GM12878 (cell line): ENCODE measurements around the gene DNAJC15. TPM values are rescaled to one million over a fixed set of nuclear protein-coding genes. Genes with fewer than 3 reads are reported as not detected.
A peak's percentile ranks its signal among the peaks of the same experiment; 100 is the strongest.

Experiments
- ATAC-seq: fragments of 200-7000 bp; cut with Tn5 transposase; 3 replicates; pipeline ENCODE4 v1.9.1; 2020; ENCODE audit warnings: mild to moderate bottlenecking, moderate library complexity
- BruUV-seq: library from RNA; stranded (reverse); fragments of 400-500 nt; replicated peaks from 2 replicates; lab custom pipeline; 2021; lab: Mats Ljungman, UMichigan
- CTCF ChIA-PET: fragments of 300-600 bp; sonication (Branson Sonifier 250); formaldehyde crosslinking; extraction: SDS; loops from one replicate; lab custom pipeline; 2021; ENCODE audit warnings: inconsistent platforms; lab: Yijun Ruan, JAX
- POLR2A ChIA-PET: fragments of 350-600 bp; formaldehyde crosslinking; extraction: SDS; loops from one replicate; lab custom pipeline; 2021; ENCODE audit warnings: inconsistent platforms; lab: Charles Lee
- RAD21 ChIA-PET: fragments of 300-600 bp; sonication (Branson Sonifier 250); formaldehyde crosslinking; loops from one replicate; lab custom pipeline; 2023; ENCODE audit warnings: antibody characterized with exemption; ENCODE audit not compliant: unreplicated experiment; lab: Charles Lee
- SMC1A ChIA-PET: fragments of 300-600 bp; sonication (Branson Sonifier 250); formaldehyde crosslinking; loops from one replicate; lab custom pipeline; 2023; ENCODE audit not compliant: unreplicated experiment, uncharacterized antibody; lab: Charles Lee
- DNase-seq: peaks from one replicate; pipeline ENCODE4 v3.0.0-alpha.2; 2011; ENCODE audit warnings: low read depth, low spot score
- FAIRE-seq: peaks from 3 replicates; lab custom pipeline; 2011; peaks lifted over from hg19 to GRCh38; lab: Jason Lieb, UNC
- H2AFZ ChIP-seq: 2 replicates; pipeline ENCODE4 v1.6.0; 2011; ENCODE audit warnings: low read depth, low read length, control low read depth; ENCODE audit not compliant: control insufficient read depth
- H3K27ac ChIP-seq: 2 replicates; pipeline ENCODE4 v1.5.1; 2011; ENCODE audit warnings: control low read depth; ENCODE audit not compliant: control insufficient read depth, insufficient read depth
- H3K27me3 ChIP-seq, 2 experiments: replicated peaks in 1 of 2; 2 replicates each; pipeline versions ENCODE4 v1.6.0 to v1.6.1; 2011; ENCODE audit warnings: low read length in 1 of 2; ENCODE audit not compliant: control insufficient read depth in 2 of 2, insufficient read depth in 2 of 2
- H3K36me3 ChIP-seq, 2 experiments: 2 replicates each; pipeline ENCODE4 v1.5.1; 2011; ENCODE audit warnings: low read length in 1 of 2; ENCODE audit not compliant: control insufficient read depth in 2 of 2, insufficient read depth in 2 of 2
- H3K4me1 ChIP-seq: 2 replicates; pipeline ENCODE4 v1.6.1; 2011; ENCODE audit warnings: mild to moderate bottlenecking, low read length, moderate library complexity, mixed read lengths; ENCODE audit not compliant: control insufficient read depth, insufficient read depth
- H3K4me2 ChIP-seq: 2 replicates; pipeline ENCODE4 v1.6.0; 2011; ENCODE audit warnings: control low read depth; ENCODE audit not compliant: control insufficient read depth, insufficient read depth
- H3K4me3 ChIP-seq: fragments of 200-600 bp; sonication (generic); 2 replicates; pipeline ENCODE4 v1.5.1; 2016
- H3K79me2 ChIP-seq: 2 replicates; pipeline ENCODE4 v1.6.0; 2011; ENCODE audit warnings: low read length; ENCODE audit not compliant: control insufficient read depth, insufficient read depth
- H3K9ac ChIP-seq: 2 replicates; pipeline ENCODE4 v1.8.0; 2011; ENCODE audit warnings: low read length, control low read depth, mixed read lengths; ENCODE audit not compliant: control insufficient read depth, insufficient read depth
- H3K9me3 ChIP-seq: replicated peaks from 3 replicates; pipeline ENCODE4 v1.5.1; 2011; ENCODE audit warnings: mild to moderate bottlenecking, low read length; ENCODE audit not compliant: control insufficient read depth, insufficient read depth
- H4K20me1 ChIP-seq: 2 replicates; pipeline ENCODE4 v1.6.0; 2011; ENCODE audit not compliant: control insufficient read depth, insufficient read depth
- BCL11A ChIP-seq: IDR thresholded peaks from 2 replicates; pipeline ENCODE4 v1.6.1; 2011; ENCODE audit warnings: low read depth, low read length
- FOXK2 ChIP-seq: fragments of 450-650 bp; IDR thresholded peaks from 2 replicates; pipeline ENCODE4 v1.6.1; 2017; ENCODE audit warnings: mild to moderate bottlenecking, moderate library complexity
- FOXM1 ChIP-seq: IDR thresholded peaks from 2 replicates; pipeline ENCODE4 v1.6.1; 2012; ENCODE audit warnings: low read depth, mild to moderate bottlenecking, inconsistent platforms, low read length, moderate library complexity
- IKZF1 ChIP-seq: fragments of 450-650 bp; conservative IDR thresholded peaks from 2 replicates; pipeline ENCODE4 v1.6.1; 2017; ENCODE audit warnings: antibody characterized with exemption, mild to moderate bottlenecking
- MTA3 ChIP-seq: IDR thresholded peaks from 2 replicates; pipeline ENCODE4 v1.6.1; 2012; ENCODE audit warnings: low read length, inconsistent platforms, borderline replicate concordance
- RAD21 ChIP-seq: IDR thresholded peaks from 2 replicates; pipeline ENCODE4 v1.6.1; 2011; ENCODE audit warnings: mild to moderate bottlenecking, low read depth, low read length, moderate library complexity; ENCODE audit not compliant: insufficient read depth
- SMAD1 ChIP-seq: fragments of 450-650 bp; IDR thresholded peaks from 2 replicates; pipeline ENCODE4 v1.6.1; 2018; ENCODE audit warnings: mild to moderate bottlenecking, low read depth; ENCODE audit not compliant: partially characterized antibody
- SP1 ChIP-seq: IDR thresholded peaks from one replicate; pipeline ENCODE4 v1.6.1; 2011; ENCODE audit warnings: low read depth, low read length
- TAF1 ChIP-seq: IDR thresholded peaks from 2 replicates; pipeline ENCODE4 v1.6.1; 2011; ENCODE audit warnings: mild to moderate bottlenecking, low read depth, low read length, borderline replicate concordance
- WRNIP1 ChIP-seq: IDR thresholded peaks from 2 replicates; pipeline ENCODE4 v1.6.1; 2011; ENCODE audit warnings: low read depth, low read length, improper control_type of control experiment, borderline replicate concordance
- ZNF274 ChIP-seq: IDR thresholded peaks from one replicate; pipeline ENCODE4 v1.8.0; 2011; ENCODE audit not compliant: insufficient read length, insufficient read depth
- ZNF384 ChIP-seq: IDR thresholded peaks from 2 replicates; pipeline ENCODE4 v1.6.1; 2012; ENCODE audit warnings: low read depth, mild to moderate bottlenecking, low read length, improper control_type of control experiment, borderline replicate concordance
- ZSCAN29 ChIP-seq: fragments of 450-650 bp; IDR thresholded peaks from 2 replicates; pipeline ENCODE4 v1.6.1; 2017; ENCODE audit warnings: mild to moderate bottlenecking, moderate library complexity
- WGBS: methylation state at CpG from one replicate; pipeline ENCODE4 v1.1.6; 2016; ENCODE audit warnings: low lambda C conversion rate; ENCODE audit not compliant: insufficient replicate concordance, insufficient coverage; ENCODE audit errors: missing lambda C conversion rate; 5-methylcytosine and 5-hydroxymethylcytosine counted together
- in situ Hi-C: fragments of 300-500 bp; cut with MboI; formaldehyde crosslinking; loops from 9 replicates; pipeline ENCODE4 v1.14.3; 2018; ENCODE audit warnings: mixed read lengths
- intact Hi-C: fragments of 100-400 bp; cut with micrococcal nuclease; formaldehyde crosslinking; loops from one replicate; pipeline ENCODE4 v1.14.2; 2022; ENCODE audit not compliant: unreplicated experiment
- polyA plus RNA-seq, 11 experiments: library from polyadenylated mRNA; depleted of rRNA in 4 of 11; unstranded in 6 of 11; stranded (reverse) in 5 of 11; fragments of >200 nt; fragmentation: Nextera tagmentation in 4 of 11; fragmentation: Illumina TruSeq in 1 of 11; extraction: Ambion mirVana in 4 of 11; extraction: Trizol in 1 of 11; gene quantifications; 1 replicate in 1 of 11; 2 replicates in 10 of 11; pipeline versions ENCODE4 v1.2.1 to v1.2.3, GENCODE V29; 2011 to 2016; ENCODE audit warnings: inconsistent platforms in 2 of 11, missing spikeins in 2 of 11, low read depth in 1 of 11
- total RNA-seq, 4 experiments: library from RNA; depleted of rRNA in 3 of 4; stranded (reverse); fragments of >200 nt in 3 of 4; fragmentation: Illumina TruSeq in 1 of 4; extraction: Trizol in 1 of 4; gene quantifications; 2 replicates each; pipeline versions ENCODE4 v1.2.1 to v1.2.3, GENCODE V29; 2013 to 2021
- TF ChIP-seq, protein P1 (sequence below): fragments of 450-650 bp; IDR thresholded peaks from 2 replicates; pipeline ENCODE4 v1.6.1; 2014; ENCODE audit warnings: mild to moderate bottlenecking

DNAJC15 gene
- total and polyA plus RNA-seq, 10 of the 15 experiments (the other 5 are each of a cell fraction or from before 2014, with no cell fraction given), result 13.1 to 104 (median 54.4) TPM

DNA sequence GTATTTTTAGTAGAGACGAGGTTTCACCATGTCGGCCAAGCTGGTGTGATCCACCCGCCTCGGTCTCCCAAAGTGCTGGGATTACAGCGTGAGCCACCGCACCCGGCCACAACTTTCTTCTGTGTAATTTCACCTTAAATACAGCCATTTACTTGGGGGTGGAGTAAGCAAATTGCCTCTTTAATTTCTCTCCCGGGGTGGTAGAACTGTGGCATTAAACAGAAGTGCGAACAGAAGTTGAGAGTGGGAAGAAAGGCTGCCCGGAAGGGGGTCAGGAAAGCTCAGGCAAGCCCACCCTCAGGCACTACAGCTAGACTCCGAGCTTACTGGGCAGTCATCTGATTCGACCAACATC lies 475 bp upstream of the DNAJC15 start:
- ChIA-PET POLR2A (interaction anchor here (1.1 to 5.5 kb wide), 3 partner anchors 26 to 32 kb away, joined by 3 to 49 read pairs (median 15); partner anchors contain the start of gene EPSTI1), CTCF (interaction anchor here (0.6 to 3.2 kb wide), 14 partner anchors 9 to 109 kb away, joined by 3 to 17 read pairs (median 4); no protein-coding TSS in a partner anchor), RAD21 (interaction anchor here (0.7 to 5.2 kb wide), 13 partner anchors 9 to 109 kb away, joined by 3 to 33 read pairs (median 5); partner anchors contain the start of gene EPSTI1), SMC1A (interaction anchor here (0.6 to 11.8 kb wide), 21 partner anchors 9 to 145 kb away, joined by 3 to 150 read pairs (median 4); partner anchors contain the start of gene EPSTI1)
- intact Hi-C loops, result loop anchor here (1.0 kb wide), 2 partner anchors 31 to 53 kb away; partner anchors contain the start of gene EPSTI1
- peak overlapping the region; percentile 82 for H3K4me2 ChIP-seq
- H3K4me3 ChIP-seq, result peak overlapping the region; percentile 93
- no peaks in the 10 kb centered on the region for H3K9me3 ChIP-seq
- no TSS peak for BruUV-seq
- DNase-seq, result no peak
- H3K36me3 ChIP-seq, result no peaks in the 10 kb centered on the region
- H3K4me1 ChIP-seq, result peaks cover 6% of the 10 kb centered on the region
- WGBS, result 61% methylated on average over 12 of the region's 12 CpGs
- TF ChIP-seq BCL11A, result no peak
- TF ChIP-seq RAD21, result no peak
- TF ChIP-seq ZNF274, result no peak
- TF ChIP-seq MTA3, result no peak
- no peak for TF ChIP-seq WRNIP1
- no peak for TF ChIP-seq SMAD1
- TF ChIP-seq FOXK2, result no peak
- TF ChIP-seq IKZF1, result no peak
- TF ChIP-seq TAF1, result no peak
- no peak for TF ChIP-seq SP1
- TF ChIP-seq ZSCAN29, result no peak
- no peak for TF ChIP-seq FOXM1
- TF ChIP-seq ZNF384, result no peak
- TF ChIP-seq, protein P1, sequence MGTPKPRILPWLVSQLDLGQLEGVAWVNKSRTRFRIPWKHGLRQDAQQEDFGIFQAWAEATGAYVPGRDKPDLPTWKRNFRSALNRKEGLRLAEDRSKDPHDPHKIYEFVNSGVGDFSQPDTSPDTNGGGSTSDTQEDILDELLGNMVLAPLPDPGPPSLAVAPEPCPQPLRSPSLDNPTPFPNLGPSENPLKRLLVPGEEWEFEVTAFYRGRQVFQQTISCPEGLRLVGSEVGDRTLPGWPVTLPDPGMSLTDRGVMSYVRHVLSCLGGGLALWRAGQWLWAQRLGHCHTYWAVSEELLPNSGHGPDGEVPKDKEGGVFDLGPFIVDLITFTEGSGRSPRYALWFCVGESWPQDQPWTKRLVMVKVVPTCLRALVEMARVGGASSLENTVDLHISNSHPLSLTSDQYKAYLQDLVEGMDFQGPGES, result no peak
- in situ Hi-C loops, result no loop called here
- FAIRE-seq, result no peak
- peak overlapping the region; percentile 92 for H3K9ac ChIP-seq
- peak overlapping the region; percentile 83 for H3K27ac ChIP-seq
- no peaks in the 10 kb centered on the region for H3K27me3 ChIP-seq
- no peaks in the 10 kb centered on the region for H4K20me1 ChIP-seq
- no peak for ATAC-seq
- peak overlapping the region; percentile 78 for H2AFZ ChIP-seq
- peaks cover 30% of the 10 kb centered on the region for H3K79me2 ChIP-seq
